HG02798 (cell line): Measurements from ENCODE around the gene PINK1.

Experiments
- ATAC-seq: cut with Tn5 transposase; IDR thresholded peaks from one replicate; pipeline ENCODE4 v1.9.1; 2021; ENCODE audit warnings: mild to moderate bottlenecking; ENCODE audit not compliant: unreplicated experiment, poor library complexity

The PINK1 gene

GRCh38 chr1:20641975-20642374, 8.7 kb downstream of the PINK1 start:
- ATAC-seq: no peak

DNA sequence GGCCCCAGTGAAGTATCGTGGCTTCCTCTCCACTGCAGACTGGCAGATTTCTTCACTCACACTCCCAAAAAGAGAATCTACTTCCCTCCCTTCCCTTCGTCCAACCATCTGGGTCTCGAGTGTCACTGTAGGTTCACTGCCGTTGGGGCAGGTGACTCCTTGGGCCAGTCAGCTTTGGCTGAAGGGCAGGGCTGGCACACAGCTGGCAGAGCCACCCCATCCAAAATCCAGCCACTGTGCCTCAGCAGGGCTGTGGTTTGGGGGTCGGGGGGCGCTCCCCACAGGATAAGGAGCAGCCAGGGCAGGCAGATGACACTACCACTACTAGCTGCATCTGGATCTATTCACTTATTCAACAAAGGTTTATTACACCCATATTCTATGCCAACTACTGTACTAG, 9.8 kb downstream of the PINK1 start:
- no peak for ATAC-seq

DNA sequence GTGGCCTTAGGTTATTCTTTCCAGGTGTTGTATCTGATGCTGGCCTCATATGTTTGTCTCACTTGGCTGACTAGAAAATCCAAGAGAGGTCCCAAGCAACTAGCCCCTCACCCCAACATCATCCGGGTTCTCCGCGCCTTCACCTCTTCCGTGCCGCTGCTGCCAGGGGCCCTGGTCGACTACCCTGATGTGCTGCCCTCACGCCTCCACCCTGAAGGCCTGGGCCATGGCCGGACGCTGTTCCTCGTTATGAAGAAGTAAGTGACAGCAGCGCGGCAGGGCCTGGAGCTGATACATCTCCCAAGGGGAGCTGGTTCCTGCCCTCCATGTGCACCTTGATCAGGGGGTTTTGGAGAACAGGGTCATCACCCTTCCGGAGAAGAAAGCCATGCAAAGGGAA, 11.2 kb downstream of the PINK1 start:
- ATAC-seq: no peak

- ATAC-seq: no peak
Observed at GRCh38 chr1:20645414-20645813, 12.2 kb downstream of the PINK1 start.

- no peak for ATAC-seq
Observed at GRCh38 chr1:20648438-20648837, 15.2 kb downstream of the PINK1 start.

- no peak for ATAC-seq
Observed at GRCh38 chr1:20648946-20649345, 15.7 kb downstream of the PINK1 start.

GRCh38 chr1:20652300-20652699, 19.0 kb downstream of the PINK1 start:
- no peak for ATAC-seq

DNA sequence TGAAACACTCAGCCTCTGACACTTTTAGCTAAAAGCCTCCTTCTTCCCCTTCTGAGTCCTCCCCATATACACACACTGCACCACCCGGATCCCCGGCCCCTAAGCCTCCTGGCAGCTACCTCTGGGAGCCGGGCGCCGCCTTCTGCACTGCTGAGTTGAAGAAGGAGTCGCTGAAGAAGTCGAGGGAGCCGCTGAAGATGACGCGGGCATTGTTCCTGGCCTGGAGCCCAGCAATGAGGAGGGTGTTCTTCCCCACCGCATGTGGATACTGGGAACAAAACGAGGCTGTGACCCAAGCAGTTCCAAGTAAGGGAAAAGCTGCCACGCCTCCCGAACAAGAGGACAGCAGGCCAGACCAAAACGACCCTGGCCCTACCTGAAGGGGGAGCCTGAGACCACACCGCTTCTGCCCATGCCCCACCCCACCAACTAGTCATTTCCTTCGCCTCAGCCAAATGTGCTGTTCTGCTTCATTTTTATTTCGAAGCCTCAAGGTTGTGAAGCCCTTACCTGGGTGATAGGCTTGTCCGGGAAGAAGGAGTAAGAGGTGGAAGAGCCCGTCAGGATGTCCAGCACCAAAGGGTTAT, 20.9 kb downstream of the PINK1 start:
- no peak for ATAC-seq

DNA sequence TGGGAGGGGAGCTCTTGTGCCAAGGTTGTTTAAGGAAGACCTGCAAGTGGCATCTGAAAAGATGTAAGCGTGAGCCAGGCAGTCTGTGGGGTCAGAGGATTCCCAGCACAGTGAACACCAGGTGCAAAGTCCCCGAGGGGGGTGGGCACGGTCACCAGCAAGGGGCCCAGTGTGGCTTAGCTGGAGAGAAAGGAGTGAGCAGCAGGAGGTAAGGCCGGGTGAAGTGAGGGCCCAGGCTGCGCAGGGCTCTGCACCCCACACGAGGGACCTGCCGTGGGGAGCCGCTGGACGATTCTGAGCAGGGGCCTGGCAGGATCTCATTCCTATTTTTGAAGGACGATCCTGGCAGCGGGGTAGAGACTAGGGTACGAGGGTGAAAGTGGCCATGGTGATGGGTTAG, 23.8 kb downstream of the PINK1 start:
- ATAC-seq: no peak

GRCh38 chr1:20658166-20658915, 25.1 kb downstream of the PINK1 start:
- ATAC-seq: no peak

GRCh38 chr1:20660363-20660762, 27.1 kb downstream of the PINK1 start:
- no peak for ATAC-seq

GRCh38 chr1:20660847-20661206, 27.6 kb downstream of the PINK1 start:
- ATAC-seq: peak; percentile 0

DNA sequence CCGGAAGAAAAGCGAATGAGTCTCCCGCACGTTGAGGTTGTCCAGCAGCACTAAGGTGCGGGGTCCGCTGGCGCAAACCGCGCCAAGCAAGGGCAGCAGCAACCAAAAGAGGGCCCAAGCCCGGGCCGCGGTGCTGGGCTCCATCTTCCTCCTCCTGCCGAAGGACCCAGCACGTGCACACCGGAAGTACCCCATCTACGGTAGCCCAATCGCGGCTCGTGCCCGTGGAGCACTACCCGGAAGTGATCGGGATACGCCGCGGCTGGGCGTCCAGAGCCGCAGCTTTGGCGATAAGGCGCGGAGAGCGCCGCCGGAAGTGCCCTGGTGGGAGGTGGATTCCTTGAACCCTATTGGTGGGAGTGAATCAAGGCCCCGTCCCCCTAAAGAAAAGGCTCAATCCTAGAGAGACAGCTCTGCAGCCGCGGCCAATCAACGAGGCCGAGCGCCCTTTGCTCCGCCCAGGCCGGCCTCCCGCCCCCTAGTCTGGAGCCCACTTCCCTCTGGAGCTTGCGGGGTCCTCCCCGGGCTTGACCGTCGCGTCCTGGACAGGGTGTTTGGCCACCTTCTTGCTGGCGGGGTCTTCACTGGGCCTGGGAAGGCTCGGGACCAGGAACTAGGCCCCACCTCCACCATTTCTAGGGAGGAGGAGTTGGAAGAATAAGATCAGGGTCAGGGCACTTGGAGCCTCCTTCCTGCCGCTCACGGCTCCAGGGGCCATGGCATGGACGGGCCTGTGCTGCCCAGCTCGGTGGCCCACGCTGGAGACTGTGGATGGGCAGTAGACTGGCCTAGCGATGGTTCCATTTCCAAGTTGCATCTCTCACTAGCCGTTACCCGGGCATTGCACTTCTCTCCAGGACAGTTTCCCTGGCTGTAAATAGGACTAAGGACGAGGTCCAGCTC, 28.2 kb downstream of the PINK1 start, which contains the start of gene DDOST:
Gene DDOST, minus strand, starts transcription at position 163 of the 903 bp plus-strand sequence. Its CDS starts 19 bp downstream, at position 144.
- ATAC-seq: peak; percentile 96

GRCh38 chr1:20662110-20662475, 28.8 kb downstream of the PINK1 start:
- no peak for ATAC-seq

DNA sequence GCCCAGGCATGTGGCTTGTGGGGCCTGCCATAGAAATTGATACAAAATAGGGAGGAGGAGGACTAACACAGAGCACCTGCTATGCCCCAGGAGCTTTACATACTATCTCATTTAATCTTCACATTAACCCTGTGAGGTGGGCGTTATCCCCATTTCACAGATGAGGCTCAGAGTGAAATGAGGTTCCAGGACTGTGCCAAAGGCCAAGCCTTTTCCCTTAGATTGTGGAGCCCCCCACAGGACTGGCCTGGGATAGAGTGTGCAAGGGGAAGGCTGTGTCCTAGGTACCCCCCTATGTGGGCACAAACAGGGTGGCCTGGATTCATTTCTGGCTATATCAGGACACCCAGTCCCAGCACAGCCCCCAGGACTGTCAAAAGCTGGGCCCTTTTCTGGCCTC, 30.1 kb downstream of the PINK1 start:
- no peak for ATAC-seq

GRCh38 chr1:20663969-20664715, 30.9 kb downstream of the PINK1 start:
- no peak for ATAC-seq

GRCh38 chr1:20665726-20666125, 32.5 kb downstream of the PINK1 start:
- no peak for ATAC-seq

- no peak for ATAC-seq
Observed at GRCh38 chr1:20666146-20666545, 32.9 kb downstream of the PINK1 start.

DNA sequence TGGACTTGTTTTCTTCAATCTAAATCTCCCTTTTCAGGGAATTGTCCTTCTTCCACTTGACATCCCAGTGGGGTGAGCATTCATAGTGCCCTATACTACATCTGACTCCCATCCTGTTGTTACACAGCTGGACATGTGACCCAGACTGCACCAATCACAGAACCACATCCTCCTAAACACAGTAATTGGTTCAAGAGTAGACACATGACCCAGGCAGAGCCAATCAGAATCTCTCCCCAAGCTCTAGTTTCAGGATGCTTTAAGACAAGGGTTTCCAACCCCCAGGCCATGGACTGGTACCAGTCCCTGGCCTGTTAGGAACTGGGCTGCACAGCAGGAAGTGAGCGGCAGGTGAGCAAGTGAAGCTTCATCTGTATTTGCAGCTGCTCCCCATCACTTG, 33.5 kb downstream of the PINK1 start:
- ATAC-seq: no peak

- ATAC-seq: no peak
Observed at GRCh38 chr1:20668581-20668980, 35.3 kb downstream of the PINK1 start.
